ENCODE measurements around the gene ILRUN. TPM values are rescaled to one million over a fixed set of nuclear protein-coding genes. Genes with fewer than 3 reads are reported as not detected.
A peak's percentile ranks its signal among the peaks of the same experiment; 100 is the strongest.
"Not testable (repeated sequence)": the region's sequence is repeated elsewhere in the genome, so short reads cannot be mapped to it uniquely, and the experiment has no call there.

Gene ILRUN
- total and polyA plus RNA-seq, 12 donors: 18.2 to 84.1 (median 67.5) TPM

GRCh38 chr6:34657307-34657978 is 39.1 kb downstream of the ILRUN start:
- Histone ChIP-seq H3K4me1 (replicated peaks in 1 of 2) (peaks cover 26 to 37% of the 10 kb centered on the region in 2 donors), H3K27me3 (no peaks in the 10 kb centered on the region), H3K36me3 (replicated peaks in 1 of 2) (peaks cover 0 to 12% of the 10 kb centered on the region in 2 donors), H3K4me3 (peak overlapping the region in 2 of 4 donors; percentile 19 to 54), H3K27ac (peak overlapping the region; percentile 74 to 99 (median 93)), H3K9me3 (replicated peaks in 1 of 3) (no peaks in the 10 kb centered on the region)
- DNase-seq: peak; percentile 47 to 73 (median 59)
- TF ChIP-seq CTCF (IDR thresholded peaks at IDR 0.05): no peak
- peak in 1 of 2 donors; percentile 50 for TF ChIP-seq POLR2A (IDR thresholded peaks at IDR 0.05)
- intact Hi-C loops (cut with DNase I): no loop called here
- WGBS, 4 donors: 0 to 4% (median 0%) methylated on average over 2 of the region's 2 CpGs

- WGBS, 4 donors: 0 to 13% (median 1%) methylated on average over 1 of the region's 1 CpG
- H3K4me3 ChIP-seq: peak overlapping the region in 1 of 4 donors; percentile 54
- H3K36me3 ChIP-seq (replicated peaks in 1 of 2): peaks cover 0 to 12% of the 10 kb centered on the region in 2 donors
- TF ChIP-seq CTCF (IDR thresholded peaks at IDR 0.05): no peak
- no peaks in the 10 kb centered on the region for H3K9me3 ChIP-seq (replicated peaks in 1 of 3)
- H3K27ac ChIP-seq: peak overlapping the region; percentile 74 to 99 (median 93)
- H3K4me1 ChIP-seq (replicated peaks in 1 of 2): peaks cover 26 to 37% of the 10 kb centered on the region in 2 donors
- DNase-seq: no peak
- H3K27me3 ChIP-seq: no peaks in the 10 kb centered on the region
- intact Hi-C loops (cut with DNase I): no loop called here
Observed at GRCh38 chr6:34657037-34657306, 39.6 kb downstream of the ILRUN start.

GRCh38 chr6:34656378-34657036 is 40.1 kb downstream of the ILRUN start:
- Histone ChIP-seq H3K9me3 (replicated peaks in 1 of 3) (no peaks in the 10 kb centered on the region), H3K4me1 (replicated peaks in 1 of 2) (peaks cover 26 to 37% of the 10 kb centered on the region in 2 donors), H3K27me3 (no peaks in the 10 kb centered on the region), H3K36me3 (replicated peaks in 1 of 2) (peaks cover 0 to 12% of the 10 kb centered on the region in 2 donors), H3K27ac (peak overlapping the region; percentile 42 to 99 (median 93)), H3K4me3 (peak overlapping the region in 1 of 4 donors; percentile 54)
- 43 to 54% (median 50%) methylated on average over 5 of the region's 5 CpGs for WGBS, 4 donors
- TF ChIP-seq POLR2A (IDR thresholded peaks at IDR 0.05): no peak
- TF ChIP-seq CTCF (IDR thresholded peaks at IDR 0.05): no peak
- peak in 1 of 7 donors; percentile 66 for DNase-seq
- intact Hi-C loops (cut with DNase I): no loop called here

GRCh38 chr6:34655876-34656377 is 40.6 kb downstream of the ILRUN start:
- H3K4me3 ChIP-seq; DNase-seq; intact Hi-C loops (cut with DNase I); H3K9me3 ChIP-seq (replicated peaks in 1 of 3); H3K27me3 ChIP-seq: not testable (repeated sequence)
- Histone ChIP-seq H3K4me1 (replicated peaks in 1 of 2) (peaks cover 26 to 37% of the 10 kb centered on the region in 2 donors), H3K36me3 (replicated peaks in 1 of 2) (peaks cover 0 to 12% of the 10 kb centered on the region in 2 donors), H3K27ac (peak overlapping the region; percentile 42 to 99 (median 93))
- WGBS, 4 donors: 72 to 83% (median 74%) methylated on average over 11 of the region's 11 CpGs

Data from adrenal gland (tissue), 12 donors.